ENCODE measurements around the gene VEZT. TPM values are rescaled to one million over a fixed set of nuclear protein-coding genes. Genes with fewer than 3 reads are reported as not detected.

Gene VEZT
- total and polyA plus RNA-seq, 9 donors = 31.2 to 67.7 (median 52.8) TPM

DNA sequence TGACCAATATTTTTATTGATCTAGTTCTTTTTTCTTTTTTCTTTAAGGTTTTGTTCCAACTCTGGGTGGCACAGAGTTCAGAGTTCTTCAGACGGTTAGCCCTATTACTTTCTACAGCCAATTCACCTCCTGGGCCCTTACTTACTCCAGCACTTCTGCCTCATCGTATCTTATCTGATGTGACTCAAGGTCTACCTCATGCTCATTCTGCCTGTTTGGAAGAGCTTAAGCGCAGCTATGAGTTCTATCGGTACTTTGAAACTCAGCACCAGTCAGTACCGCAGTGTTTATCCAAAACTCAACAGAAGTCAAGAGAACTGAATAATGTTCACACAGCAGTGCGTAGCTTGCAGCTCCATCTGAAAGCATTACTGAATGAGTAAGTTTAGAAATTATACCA, 64.7 kb downstream of the VEZT start:
- TF ChIP-seq POLR2A (IDR thresholded peaks at IDR 0.05) = no peak
- TF ChIP-seq, protein P1, sequence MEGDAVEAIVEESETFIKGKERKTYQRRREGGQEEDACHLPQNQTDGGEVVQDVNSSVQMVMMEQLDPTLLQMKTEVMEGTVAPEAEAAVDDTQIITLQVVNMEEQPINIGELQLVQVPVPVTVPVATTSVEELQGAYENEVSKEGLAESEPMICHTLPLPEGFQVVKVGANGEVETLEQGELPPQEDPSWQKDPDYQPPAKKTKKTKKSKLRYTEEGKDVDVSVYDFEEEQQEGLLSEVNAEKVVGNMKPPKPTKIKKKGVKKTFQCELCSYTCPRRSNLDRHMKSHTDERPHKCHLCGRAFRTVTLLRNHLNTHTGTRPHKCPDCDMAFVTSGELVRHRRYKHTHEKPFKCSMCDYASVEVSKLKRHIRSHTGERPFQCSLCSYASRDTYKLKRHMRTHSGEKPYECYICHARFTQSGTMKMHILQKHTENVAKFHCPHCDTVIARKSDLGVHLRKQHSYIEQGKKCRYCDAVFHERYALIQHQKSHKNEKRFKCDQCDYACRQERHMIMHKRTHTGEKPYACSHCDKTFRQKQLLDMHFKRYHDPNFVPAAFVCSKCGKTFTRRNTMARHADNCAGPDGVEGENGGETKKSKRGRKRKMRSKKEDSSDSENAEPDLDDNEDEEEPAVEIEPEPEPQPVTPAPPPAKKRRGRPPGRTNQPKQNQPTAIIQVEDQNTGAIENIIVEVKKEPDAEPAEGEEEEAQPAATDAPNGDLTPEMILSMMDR (IDR thresholded peaks at IDR 0.05) = no peak
- no peak for TF ChIP-seq EP300 (IDR thresholded peaks at IDR 0.05)

DNA sequence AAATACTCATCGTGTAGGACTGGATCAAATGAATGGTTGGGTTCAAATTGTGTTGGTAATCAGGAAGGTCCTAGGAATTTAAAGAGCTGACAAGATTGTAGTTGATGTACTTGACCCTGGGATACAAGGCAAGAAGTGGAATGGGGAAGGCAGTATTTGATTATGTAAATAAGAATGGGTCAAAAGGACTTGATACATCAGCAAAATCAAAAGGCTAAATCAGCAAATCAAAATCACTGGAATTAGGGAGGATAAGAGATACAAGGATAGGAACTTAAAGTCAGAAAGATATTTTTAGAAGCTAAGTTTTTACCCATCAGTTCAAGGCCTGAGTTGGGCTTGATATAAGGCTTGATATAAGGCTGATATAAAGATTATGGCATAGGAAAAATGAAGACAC, 65.8 kb downstream of the VEZT start:
- no peaks in the 10 kb centered on the region for H3K4me1 ChIP-seq (ENCODE audit: insufficient read depth)
- no peaks in the 10 kb centered on the region for H3K27me3 ChIP-seq
- H3K36me3 ChIP-seq = no peaks in the 10 kb centered on the region
- no peak overlapping the region for H3K4me3 ChIP-seq
- WGBS, 3 donors = 91 to 99% (median 91%) methylated on average over 1 of the region's 1 CpG
- TF ChIP-seq EP300 (IDR thresholded peaks at IDR 0.05) = no peak
- TF ChIP-seq, protein P1 (IDR thresholded peaks at IDR 0.05) = no peak
- TF ChIP-seq POLR2A (IDR thresholded peaks at IDR 0.05) = no peak
- H3K27ac ChIP-seq = no peak overlapping the region
- H3K9me3 ChIP-seq = no peaks in the 10 kb centered on the region
- no peak for DNase-seq
- intact Hi-C loops (cut with DNase I) = no loop called here

More for the DNA sequence above, 64.7 kb downstream of the VEZT start:
- Histone ChIP-seq H3K4me1 (ENCODE audit: insufficient read depth) (no peaks in the 10 kb centered on the region), H3K27ac (no peak overlapping the region), H3K27me3 (no peaks in the 10 kb centered on the region), H3K36me3 (no peaks in the 10 kb centered on the region), H3K9me3 (no peaks in the 10 kb centered on the region), H3K4me3 (no peak overlapping the region)
- 90 to 96% (median 94%) methylated on average over 6 of the region's 6 CpGs for WGBS, 3 donors
- no peak for DNase-seq
- intact Hi-C loops (cut with DNase I) = no loop called here

DNA sequence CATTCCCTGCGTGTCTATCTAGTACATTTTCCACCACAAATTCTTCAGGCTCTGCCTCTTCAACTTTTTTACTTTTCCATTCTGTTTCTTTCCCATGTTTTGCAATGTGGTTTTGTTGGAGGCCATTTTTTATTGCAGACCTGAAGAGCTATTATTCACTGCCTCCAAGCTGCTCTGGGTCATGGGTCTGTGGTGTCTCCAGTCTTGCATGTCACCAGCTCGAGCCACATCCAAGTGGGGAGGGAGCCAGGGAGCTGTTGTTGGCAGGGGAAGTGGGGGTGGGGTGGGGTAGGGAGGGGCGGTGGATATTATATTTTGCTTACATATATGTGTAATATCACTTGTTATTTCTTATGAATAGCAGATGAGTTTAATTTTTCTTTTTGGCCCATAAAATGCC, 69.1 kb downstream of the VEZT start:
- Histone ChIP-seq H3K4me3 (no peak overlapping the region), H3K4me1 (ENCODE audit: insufficient read depth) (no peaks in the 10 kb centered on the region), H3K27ac (no peak overlapping the region), H3K9me3 (no peaks in the 10 kb centered on the region), H3K36me3 (no peaks in the 10 kb centered on the region), H3K27me3 (no peaks in the 10 kb centered on the region)
- TF ChIP-seq POLR2A (IDR thresholded peaks at IDR 0.05) (no peak), EP300 (IDR thresholded peaks at IDR 0.05) (no peak)
- TF ChIP-seq, protein P1 (IDR thresholded peaks at IDR 0.05) = no peak
- DNase-seq = no peak
- intact Hi-C loops (cut with DNase I) = no loop called here
- 90 to 92% (median 91%) methylated on average over 3 of the region's 3 CpGs for WGBS, 3 donors

DNA sequence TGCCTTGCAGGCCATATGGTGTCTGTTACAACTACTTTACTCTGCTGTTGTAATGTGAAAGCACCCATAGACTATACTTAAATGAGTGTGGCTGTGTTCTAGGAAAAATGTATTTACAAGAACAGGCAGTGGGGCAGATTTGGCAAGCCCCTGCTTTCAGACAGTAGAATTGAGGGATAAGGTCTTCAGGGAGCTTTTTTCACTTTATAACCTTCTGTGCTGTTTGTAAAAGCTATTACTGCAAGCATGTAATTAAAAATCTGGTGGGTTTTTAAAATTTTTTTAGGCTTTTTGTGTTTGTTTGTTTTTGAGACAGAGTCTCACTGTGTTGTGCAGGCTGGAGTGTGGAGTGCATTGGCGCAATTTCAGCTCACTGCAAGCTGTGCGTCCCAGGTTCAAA, 73.9 kb downstream of the VEZT start:
- Histone ChIP-seq H3K4me3 (no peak overlapping the region), H3K27me3 (no peaks in the 10 kb centered on the region), H3K36me3 (no peaks in the 10 kb centered on the region), H3K9me3 (no peaks in the 10 kb centered on the region), H3K4me1 (ENCODE audit: insufficient read depth) (no peaks in the 10 kb centered on the region), H3K27ac (no peak overlapping the region)
- intact Hi-C loops (cut with DNase I) = no loop called here
- DNase-seq = no peak
- 89 to 96% (median 94%) methylated on average over 2 of the region's 2 CpGs for WGBS, 3 donors
- TF ChIP-seq EP300 (IDR thresholded peaks at IDR 0.05) (no peak), POLR2A (IDR thresholded peaks at IDR 0.05) (no peak)
- TF ChIP-seq, protein P1 (IDR thresholded peaks at IDR 0.05) = no peak

All from ovary (tissue), 9 donors.